HEK293 (cell line): ENCODE results near the gene ESR1.
"Not testable (repeated sequence)": the region's sequence is repeated elsewhere in the genome, so short reads cannot be mapped to it uniquely, and the experiment has no call there.

Experiments
- CTCF ChIA-PET: fragments of 350-600 bp; formaldehyde crosslinking; extraction: SDS; loops from one replicate; lab custom pipeline; 2021; ENCODE audit warnings: antibody characterized with exemption; lab: Yijun Ruan, JAX
- POLR2A ChIA-PET: fragments of 300-600 bp; formaldehyde crosslinking; extraction: SDS; loops from one replicate; lab custom pipeline; 2020; ENCODE audit warnings: antibody characterized with exemption, inconsistent platforms; lab: Yijun Ruan, JAX
- H3K27ac ChIP-seq: fragments of 200-500 bp; sonication (Bioruptor generic); 2 replicates; pipeline ENCODE4 v1.5.1; 2014; ENCODE audit warnings: low read depth, low read length, control low read depth, inconsistent platforms; ENCODE audit errors: extremely low read depth
- H3K36me3 ChIP-seq, 2 experiments: fragments of 200-500 bp in 1 of 2; sonication (Bioruptor generic) in 1 of 2; 1 replicate in 1 of 2; 2 replicates in 1 of 2; pipeline ENCODE4 v1.5.1; 2014 to 2017; ENCODE audit warnings: inconsistent platforms in 2 of 2, low read length in 2 of 2; ENCODE audit not compliant: control insufficient read depth in 2 of 2, insufficient read depth in 1 of 2
- H3K4me1 ChIP-seq: fragments of 200-500 bp; sonication (Bioruptor generic); 2 replicates; pipeline ENCODE4 v1.5.1; 2014; ENCODE audit warnings: mild to moderate bottlenecking, low read length, inconsistent platforms; ENCODE audit not compliant: control insufficient read depth, insufficient read depth
- H3K4me3 ChIP-seq: 2 replicates; pipeline ENCODE4 v1.5.1; 2011; ENCODE audit warnings: low read depth, mild to moderate bottlenecking, control low read depth, low read length, moderate library complexity
- H3K9me3 ChIP-seq: fragments of 200-500 bp; sonication (Bioruptor generic); 2 replicates; pipeline ENCODE4 v1.5.1; 2014; ENCODE audit warnings: low read depth, low read length, inconsistent platforms; ENCODE audit not compliant: control insufficient read depth, insufficient read depth
- HOXD13 ChIP-seq: sonication (generic); formaldehyde crosslinking; IDR thresholded peaks from 2 replicates; pipeline ENCODE4 v1.8.0; 2022; ENCODE audit warnings: missing genetic modification reagents, borderline replicate concordance
- ZNF146 ChIP-seq: fragments of 450-650 bp; formaldehyde crosslinking; IDR thresholded peaks from 2 replicates; pipeline ENCODE4 v1.5.1; 2016; ENCODE audit warnings: missing biosample characterization, missing genetic modification characterization
- ZNF239 ChIP-seq: fragments of 450-650 bp; formaldehyde crosslinking; IDR thresholded peaks from 2 replicates; pipeline ENCODE4 v1.5.1; 2016; ENCODE audit warnings: missing biosample characterization, missing genetic modification characterization
- ZNF423 ChIP-seq: fragments of 450-650 bp; formaldehyde crosslinking; IDR thresholded peaks from 2 replicates; pipeline ENCODE4 v1.5.1; 2016; ENCODE audit warnings: missing biosample characterization, missing genetic modification characterization
- ZNF501 ChIP-seq: fragments of 450-650 bp; formaldehyde crosslinking; IDR thresholded peaks from 2 replicates; pipeline ENCODE4 v1.5.1; 2016; ENCODE audit warnings: missing biosample characterization, missing genetic modification characterization
- ZNF621 ChIP-seq: fragments of 450-650 bp; formaldehyde crosslinking; IDR thresholded peaks from 2 replicates; pipeline ENCODE4 v1.5.1; 2017; ENCODE audit warnings: missing biosample characterization, missing genetic modification characterization
- ZNF670 ChIP-seq: fragments of 450-650 bp; formaldehyde crosslinking; IDR thresholded peaks from 2 replicates; pipeline ENCODE4 v1.5.1; 2016; ENCODE audit warnings: missing biosample characterization, missing genetic modification characterization, low read depth
- TF ChIP-seq, protein P1 (sequence below): fragments of 450-650 bp; formaldehyde crosslinking; IDR thresholded peaks from 2 replicates; pipeline ENCODE4 v1.5.1; 2016; ENCODE audit warnings: missing biosample characterization, missing genetic modification characterization
- TF ChIP-seq, protein P2 (sequence below): fragments of 450-650 bp; formaldehyde crosslinking; IDR thresholded peaks from 2 replicates; pipeline ENCODE4 v1.5.1; 2016; ENCODE audit warnings: missing biosample characterization, missing genetic modification characterization, low read depth
- TF ChIP-seq, protein P3 (sequence below): fragments of 450-650 bp; formaldehyde crosslinking; IDR thresholded peaks from 2 replicates; pipeline ENCODE4 v1.5.1; 2016; ENCODE audit warnings: missing biosample characterization, missing genetic modification characterization

Gene ESR1

DNA sequence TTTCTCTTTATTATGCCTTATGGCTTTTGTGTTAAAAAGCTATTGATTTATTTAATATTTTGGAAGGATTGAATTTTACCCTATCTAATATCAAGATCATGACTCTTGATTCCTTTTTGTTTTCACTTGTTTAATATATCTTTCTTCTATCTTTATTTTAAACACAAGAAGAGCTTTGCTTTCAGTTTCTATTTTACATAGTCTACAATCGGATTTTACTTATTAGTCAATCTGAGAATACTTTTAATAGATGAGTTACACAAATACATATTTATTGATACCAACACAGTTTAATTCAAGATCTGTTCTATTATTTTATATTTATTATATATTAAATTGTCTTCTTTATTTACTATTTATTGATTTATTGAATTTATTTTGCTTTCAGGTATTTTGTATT, 218.8 kb downstream of the ESR1 start:
- ChIA-PET POLR2A (no interaction called here), CTCF (interaction anchor here (1.3 kb wide), 1 partner anchor 44 kb away, joined by 3 read pairs; no protein-coding TSS in a partner anchor)
- H3K9me3 ChIP-seq = no peaks in the 10 kb centered on the region; the same call in 1 of the 2 replicates
- H3K4me3 ChIP-seq = no peak overlapping the region
- H3K36me3 ChIP-seq = no peaks in the 10 kb centered on the region
- H3K4me1 ChIP-seq = no peaks in the 10 kb centered on the region
- no peak for TF ChIP-seq ZNF621 (tag by site-specific recombination)
- TF ChIP-seq ZNF423 (tag by site-specific recombination) = no peak
- no peak for TF ChIP-seq ZNF146 (tag by site-specific recombination)
- TF ChIP-seq, protein P1, sequence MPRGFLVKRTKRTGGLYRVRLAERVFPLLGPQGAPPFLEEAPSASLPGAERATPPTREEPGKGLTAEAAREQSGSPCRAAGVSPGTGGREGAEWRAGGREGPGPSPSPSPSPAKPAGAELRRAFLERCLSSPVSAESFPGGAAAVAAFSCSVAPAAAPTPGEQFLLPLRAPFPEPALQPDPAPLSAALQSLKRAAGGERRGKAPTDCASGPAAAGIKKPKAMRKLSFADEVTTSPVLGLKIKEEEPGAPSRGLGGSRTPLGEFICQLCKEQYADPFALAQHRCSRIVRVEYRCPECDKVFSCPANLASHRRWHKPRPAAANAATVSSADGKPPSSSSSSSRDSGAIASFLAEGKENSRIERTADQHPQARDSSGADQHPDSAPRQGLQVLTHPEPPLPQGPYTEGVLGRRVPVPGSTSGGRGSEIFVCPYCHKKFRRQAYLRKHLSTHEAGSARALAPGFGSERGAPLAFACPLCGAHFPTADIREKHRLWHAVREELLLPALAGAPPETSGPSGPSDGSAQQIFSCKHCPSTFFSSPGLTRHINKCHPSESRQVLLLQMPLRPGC (tag by site-specific recombination) = no peak
- TF ChIP-seq ZNF239 (tag by site-specific recombination) = no peak
- no peak for TF ChIP-seq ZNF501 (tag by site-specific recombination)
- no peak for TF ChIP-seq ZNF670 (tag by site-specific recombination)
- TF ChIP-seq, protein P2, sequence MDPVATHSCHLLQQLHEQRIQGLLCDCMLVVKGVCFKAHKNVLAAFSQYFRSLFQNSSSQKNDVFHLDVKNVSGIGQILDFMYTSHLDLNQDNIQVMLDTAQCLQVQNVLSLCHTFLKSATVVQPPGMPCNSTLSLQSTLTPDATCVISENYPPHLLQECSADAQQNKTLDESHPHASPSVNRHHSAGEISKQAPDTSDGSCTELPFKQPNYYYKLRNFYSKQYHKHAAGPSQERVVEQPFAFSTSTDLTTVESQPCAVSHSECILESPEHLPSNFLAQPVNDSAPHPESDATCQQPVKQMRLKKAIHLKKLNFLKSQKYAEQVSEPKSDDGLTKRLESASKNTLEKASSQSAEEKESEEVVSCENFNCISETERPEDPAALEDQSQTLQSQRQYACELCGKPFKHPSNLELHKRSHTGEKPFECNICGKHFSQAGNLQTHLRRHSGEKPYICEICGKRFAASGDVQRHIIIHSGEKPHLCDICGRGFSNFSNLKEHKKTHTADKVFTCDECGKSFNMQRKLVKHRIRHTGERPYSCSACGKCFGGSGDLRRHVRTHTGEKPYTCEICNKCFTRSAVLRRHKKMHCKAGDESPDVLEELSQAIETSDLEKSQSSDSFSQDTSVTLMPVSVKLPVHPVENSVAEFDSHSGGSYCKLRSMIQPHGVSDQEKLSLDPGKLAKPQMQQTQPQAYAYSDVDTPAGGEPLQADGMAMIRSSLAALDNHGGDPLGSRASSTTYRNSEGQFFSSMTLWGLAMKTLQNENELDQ (tag by site-specific recombination) = no peak
- TF ChIP-seq, protein P3, sequence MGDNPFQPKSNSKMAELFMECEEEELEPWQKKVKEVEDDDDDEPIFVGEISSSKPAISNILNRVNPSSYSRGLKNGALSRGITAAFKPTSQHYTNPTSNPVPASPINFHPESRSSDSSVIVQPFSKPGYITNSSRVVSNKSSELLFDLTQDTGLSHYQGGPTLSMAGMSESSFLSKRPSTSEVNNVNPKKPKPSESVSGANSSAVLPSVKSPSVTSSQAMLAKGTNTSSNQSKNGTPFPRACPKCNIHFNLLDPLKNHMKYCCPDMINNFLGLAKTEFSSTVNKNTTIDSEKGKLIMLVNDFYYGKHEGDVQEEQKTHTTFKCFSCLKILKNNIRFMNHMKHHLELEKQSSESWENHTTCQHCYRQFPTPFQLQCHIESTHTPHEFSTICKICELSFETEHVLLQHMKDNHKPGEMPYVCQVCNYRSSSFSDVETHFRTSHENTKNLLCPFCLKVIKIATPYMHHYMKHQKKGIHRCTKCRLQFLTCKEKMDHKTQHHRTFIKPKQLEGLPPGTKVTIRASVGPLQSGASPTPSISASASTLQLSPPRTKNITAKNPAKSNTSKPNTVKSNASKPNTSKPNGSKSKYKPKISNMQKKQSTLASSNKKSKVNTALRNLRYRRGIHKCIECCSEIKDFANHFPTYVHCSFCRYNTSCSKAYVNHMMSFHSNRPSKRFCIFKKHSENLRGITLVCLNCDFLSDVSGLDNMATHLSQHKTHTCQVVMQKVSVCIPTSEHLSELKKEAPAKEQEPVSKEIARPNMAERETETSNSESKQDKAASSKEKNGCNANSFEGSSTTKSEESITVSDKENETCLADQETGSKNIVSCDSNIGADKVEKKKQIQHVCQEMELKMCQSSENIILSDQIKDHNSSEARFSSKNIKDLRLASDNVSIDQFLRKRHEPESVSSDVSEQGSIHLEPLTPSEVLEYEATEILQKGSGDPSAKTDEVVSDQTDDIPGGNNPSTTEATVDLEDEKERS (tag by site-specific recombination) = no peak
- no peak for TF ChIP-seq HOXD13 (CRISPR knock-in tag)
- no peak overlapping the region for H3K27ac ChIP-seq

DNA sequence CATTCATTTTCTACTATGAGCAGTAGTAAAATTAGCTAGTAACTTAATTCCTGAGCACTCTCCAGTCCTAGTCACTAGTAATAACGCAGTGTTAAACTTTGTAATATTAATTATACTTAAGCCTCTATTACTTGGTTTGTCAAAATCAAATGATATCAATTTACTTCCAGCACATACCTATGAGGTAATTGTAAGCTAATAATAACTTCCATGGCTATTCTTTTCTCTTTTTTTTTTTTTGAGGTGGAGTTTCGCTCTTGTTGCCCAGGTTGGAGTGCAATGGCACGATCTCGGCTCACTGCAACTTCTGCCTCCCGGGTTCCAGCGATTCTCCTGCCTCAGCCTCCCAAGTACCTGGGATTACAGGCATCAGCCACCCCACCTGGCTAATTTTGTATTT, 219.3 kb downstream of the ESR1 start:
- H3K4me3 ChIP-seq, H3K27ac ChIP-seq, H3K4me1 ChIP-seq, H3K36me3 ChIP-seq, CTCF ChIA-PET, POLR2A ChIA-PET, H3K9me3 ChIP-seq: not testable (repeated sequence)

DNA sequence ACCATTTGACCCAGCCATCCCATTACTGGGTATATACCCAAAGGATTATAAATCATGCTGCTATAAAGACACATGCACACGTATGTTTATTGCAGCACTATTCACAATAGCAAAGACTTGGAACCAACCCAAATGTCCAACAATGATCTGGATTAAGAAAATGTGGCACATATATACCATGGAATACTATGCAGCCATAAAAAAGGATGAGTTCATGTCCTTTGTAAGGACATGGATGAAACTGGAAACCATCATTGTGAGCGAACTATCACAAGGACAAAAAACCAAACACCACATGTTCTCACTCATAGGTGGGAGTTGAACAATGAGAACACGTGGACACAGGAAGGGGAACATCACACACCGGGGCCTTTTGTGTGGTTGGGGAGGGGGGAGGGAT, 226.3 kb downstream of the ESR1 start:
- H3K4me3 ChIP-seq, H3K27ac ChIP-seq, H3K4me1 ChIP-seq, H3K36me3 ChIP-seq: not testable (repeated sequence)
- peak; percentile 71 for TF ChIP-seq ZNF146 (tag by site-specific recombination)
- TF ChIP-seq, protein P3 (tag by site-specific recombination) = 0 out of 2 replicates have a peak, but pooled peaks have one; percentile 54
- TF ChIP-seq, all 188 proteins: peak for 2; not testable (repeated sequence) for 186
- POLR2A ChIA-PET, H3K9me3 ChIP-seq, CTCF ChIA-PET: not testable (repeated sequence)
